Peyer's patch (tissue), 4 donors: Measurements from ENCODE around the gene TNFAIP1. TPM values are rescaled to one million over a fixed set of nuclear protein-coding genes. Genes with fewer than 3 reads are reported as not detected.

Experiments used
- DNase-seq, 3 donors: peaks; one replicate each; pipeline ENCODE4 v3.0.0-alpha.2; 2017 to 2019
- H3K27ac ChIP-seq, 4 donors: fragments of 200-600 bp; sonication (generic); one replicate each; pipeline ENCODE4 v1.5.1; 2016 to 2019
- H3K27me3 ChIP-seq, 2 donors: fragments of 200-600 bp; sonication (generic); one replicate each; pipeline ENCODE4 v1.5.1; 2019
- H3K36me3 ChIP-seq, 3 donors: fragments of 200-600 bp; sonication (generic); one replicate each; pipeline ENCODE4 v1.5.1; 2016 to 2019
- H3K4me1 ChIP-seq, 4 donors: fragments of 200-600 bp; sonication (generic); one replicate each; pipeline ENCODE4 v1.5.1; 2016 to 2019
- H3K4me3 ChIP-seq, 4 donors: fragments of 200-600 bp; sonication (generic); 1 replicate in 3 of 4; 2 replicates in 1 of 4; pipeline ENCODE4 v1.5.1; 2016 to 2019; ENCODE audit warnings: mild to moderate bottlenecking in 1 of 4
- H3K9me3 ChIP-seq, 4 donors: fragments of 200-600 bp; sonication (generic); one replicate each; pipeline ENCODE4 v1.5.1; 2016 to 2019; ENCODE audit warnings: mild to moderate bottlenecking in 1 of 4
- CTCF ChIP-seq, 6 experiments: fragments of 450-650 bp in 4 of 6; fragments of 200-600 bp in 2 of 6; sonication (generic) in 1 of 6; IDR thresholded peaks; one replicate each; pipeline ENCODE4 v1.5.1; 2017 to 2019; ENCODE audit warnings: antibody characterized with exemption in 6 of 6, mild to moderate bottlenecking in 3 of 6, moderate library complexity in 1 of 6
- POLR2A ChIP-seq, 2 donors: fragments of 450-650 bp; IDR thresholded peaks; one replicate each; pipeline ENCODE4 v1.5.1; 2017; ENCODE audit warnings: antibody characterized with exemption in 2 of 2, mild to moderate bottlenecking in 2 of 2, moderate library complexity in 2 of 2
- total RNA-seq, 4 donors: library from RNA; depleted of rRNA; stranded (reverse); fragments of >200 nt; gene quantifications; one replicate each; pipeline ENCODE4 v1.1.0, GENCODE V29; 2016

TNFAIP1 gene
- total RNA-seq, 4 donors from 2014 or later = 28.9 to 36.3 (median 31.1) TPM

- Histone ChIP-seq H3K36me3 (peaks cover 0 to 17% (median 0%) of the 10 kb centered on the region in 3 donors), H3K27ac (peak overlapping the region; percentile 39 to 85 (median 66)), H3K9me3 (no peaks in the 10 kb centered on the region), H3K27me3 (no peaks in the 10 kb centered on the region), H3K4me1 (peaks cover 0 to 28% (median 4%) of the 10 kb centered on the region in 4 donors), H3K4me3 (peak overlapping the region; percentile 46 to 65 (median 58))
- TF ChIP-seq POLR2A (IDR thresholded peaks at IDR 0.05) (peak; percentile 66 to 72), CTCF (IDR thresholded peaks at IDR 0.05) (peak in 1 of 6 experiments; percentile 11)
- peak; percentile 55 to 90 (median 88) for DNase-seq
Measured at GRCh38 chr17:28384281-28385036, 48.9 kb downstream of the TNFAIP1 start.

GRCh38 chr17:28385037-28385400 is 49.5 kb downstream of the TNFAIP1 start:
- DNase-seq = peak in 2 of 3 donors; percentile 60 to 70
- peak overlapping the region; percentile 46 to 65 (median 58) for H3K4me3 ChIP-seq
- peaks cover 0 to 22% (median 0%) of the 10 kb centered on the region in 3 donors for H3K36me3 ChIP-seq
- H3K27me3 ChIP-seq = no peaks in the 10 kb centered on the region
- peak overlapping the region; percentile 39 to 85 (median 66) for H3K27ac ChIP-seq
- H3K4me1 ChIP-seq = peaks cover 0 to 28% (median 4%) of the 10 kb centered on the region in 4 donors
- TF ChIP-seq POLR2A (IDR thresholded peaks at IDR 0.05) (no peak), CTCF (IDR thresholded peaks at IDR 0.05) (no peak)
- H3K9me3 ChIP-seq = no peaks in the 10 kb centered on the region

GRCh38 chr17:28385406-28385805 is 49.8 kb downstream of the TNFAIP1 start:
- no peak for TF ChIP-seq CTCF (IDR thresholded peaks at IDR 0.05)
- no peak for TF ChIP-seq POLR2A (IDR thresholded peaks at IDR 0.05)
- no peaks in the 10 kb centered on the region for H3K27me3 ChIP-seq
- H3K4me1 ChIP-seq = peaks cover 0 to 28% (median 4%) of the 10 kb centered on the region in 4 donors
- peaks cover 0 to 26% (median 0%) of the 10 kb centered on the region in 3 donors for H3K36me3 ChIP-seq
- H3K4me3 ChIP-seq = peak overlapping the region; percentile 46 to 65 (median 58)
- peak overlapping the region in 2 of 4 donors; percentile 75 to 85 for H3K27ac ChIP-seq
- peak in 1 of 3 donors; percentile 24 for DNase-seq
- H3K9me3 ChIP-seq = no peaks in the 10 kb centered on the region

GRCh38 chr17:28386391-28386790 is 50.8 kb downstream of the TNFAIP1 start:
- TF ChIP-seq CTCF (IDR thresholded peaks at IDR 0.05) = no peak
- no peak for TF ChIP-seq POLR2A (IDR thresholded peaks at IDR 0.05)
- Histone ChIP-seq H3K4me3 (no peak overlapping the region), H3K4me1 (peaks cover 0 to 18% (median 4%) of the 10 kb centered on the region in 4 donors), H3K27ac (no peak overlapping the region), H3K9me3 (no peaks in the 10 kb centered on the region), H3K27me3 (no peaks in the 10 kb centered on the region), H3K36me3 (peaks cover 0 to 35% (median 0%) of the 10 kb centered on the region in 3 donors)
- DNase-seq = no peak

- H3K4me1 ChIP-seq = peaks cover 0 to 15% (median 4%) of the 10 kb centered on the region in 4 donors
- TF ChIP-seq POLR2A (IDR thresholded peaks at IDR 0.05) = no peak
- TF ChIP-seq CTCF (IDR thresholded peaks at IDR 0.05) = no peak
- H3K27me3 ChIP-seq = no peaks in the 10 kb centered on the region
- peak in 1 of 3 donors; percentile 37 for DNase-seq
- H3K9me3 ChIP-seq = no peaks in the 10 kb centered on the region
- peaks cover 0 to 48% (median 2%) of the 10 kb centered on the region in 3 donors for H3K36me3 ChIP-seq
- no peak overlapping the region for H3K27ac ChIP-seq
- no peak overlapping the region for H3K4me3 ChIP-seq
Measured at GRCh38 chr17:28388106-28388505, 52.5 kb downstream of the TNFAIP1 start.
